ENCODE results near the gene GAS6. TPM values are rescaled to one million over a fixed set of nuclear protein-coding genes. Genes with fewer than 3 reads are reported as not detected.

GAS6 gene
- total and polyA plus RNA-seq, 2 experiments from 2014 or later: 822 to 1,035 TPM

- no peaks in the 10 kb centered on the region for H3K9me2 ChIP-seq (ENCODE audit: insufficient read depth)
- no peak overlapping the region for H3K27ac ChIP-seq
- H3K36me3 ChIP-seq (ENCODE audit: low read depth): no peaks in the 10 kb centered on the region
- no peaks in the 10 kb centered on the region for H3K27me3 ChIP-seq (replicated peaks; ENCODE audit: insufficient read depth)
- no peaks in the 10 kb centered on the region for H3K9me3 ChIP-seq (ENCODE audit: low read depth)
- in situ Hi-C loops (cut with MboI): no loop called here
- no peaks in the 10 kb centered on the region for H3F3A ChIP-seq (ENCODE audit: insufficient read depth)
- H3K4me3 ChIP-seq: no peak overlapping the region
- 0 out of 2 replicates have a peak, but pooled peaks cover 3% of the 10 kb centered on the region for H3K4me1 ChIP-seq (ENCODE audit: insufficient read depth)
- TF ChIP-seq EZH2phosphoT487 (IDR thresholded peaks at IDR 0.05; ENCODE audit: insufficient read depth, low read depth) (no peak), EZH2 (IDR thresholded peaks at IDR 0.05; ENCODE audit: insufficient read depth, poor library complexity, severe bottlenecking) (no peak)
- WGBS, 2 experiments (ENCODE audit: low coverage in 1 of 2, low lambda C conversion rate in 2 of 2, missing lambda C conversion rate in 2 of 2): 90 to 94% methylated on average over 23 to 33 of the region's 34 CpGs
- H3K79me2 ChIP-seq (ENCODE audit: insufficient read depth): no peaks in the 10 kb centered on the region
- H3K4me2 ChIP-seq (ENCODE audit: unreplicated experiment): no peak overlapping the region
- no peak overlapping the region for H3K9ac ChIP-seq
- no peak overlapping the region for H2AFZ ChIP-seq
- DNase-seq: no peak
- H4K20me1 ChIP-seq (ENCODE audit: insufficient read depth): no peaks in the 10 kb centered on the region
Measured at GRCh38 chr13:113804017-113804702, 59.7 kb downstream of the GAS6 start.

DNA sequence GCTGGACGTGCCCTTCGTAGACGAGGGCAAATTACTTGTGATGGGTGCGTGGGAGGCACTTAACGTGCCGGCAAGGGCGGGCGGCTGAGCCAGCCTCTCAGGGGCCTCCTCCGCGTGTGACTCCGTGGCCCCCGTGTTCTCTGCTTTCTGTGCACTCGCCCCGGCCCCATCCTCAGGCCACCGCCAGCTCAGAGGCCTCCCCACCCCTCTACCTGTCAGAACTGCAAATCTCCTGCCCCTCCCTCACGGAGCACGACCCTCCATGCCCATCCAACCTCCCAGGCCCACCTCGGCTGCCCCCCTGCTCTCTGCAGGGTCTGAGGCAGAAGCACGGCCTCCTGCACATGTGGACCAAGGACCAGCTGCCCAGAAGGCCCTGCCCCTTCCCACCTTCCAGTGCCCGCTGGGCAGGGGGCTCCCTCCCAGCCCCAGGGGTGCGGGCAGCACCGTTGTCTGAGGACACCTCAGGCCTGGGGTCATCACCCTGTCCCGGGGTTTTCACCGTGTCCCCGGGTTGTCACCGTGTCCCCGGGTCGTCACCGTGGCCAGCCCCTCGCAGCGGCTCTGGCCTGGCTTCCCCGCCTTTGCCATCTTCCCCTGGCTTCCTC is 60.4 kb downstream of the GAS6 start:
- H3K27me3 ChIP-seq (replicated peaks; ENCODE audit: insufficient read depth): no peaks in the 10 kb centered on the region
- no peaks in the 10 kb centered on the region for H3K9me2 ChIP-seq (ENCODE audit: insufficient read depth)
- no peaks in the 10 kb centered on the region for H3K9me3 ChIP-seq (ENCODE audit: low read depth)
- H3K4me1 ChIP-seq (ENCODE audit: insufficient read depth): 0 out of 2 replicates have a peak, but pooled peaks cover 3% of the 10 kb centered on the region
- no peak overlapping the region for H3K9ac ChIP-seq
- no peak overlapping the region for H2AFZ ChIP-seq
- no peaks in the 10 kb centered on the region for H4K20me1 ChIP-seq (ENCODE audit: insufficient read depth)
- no peak overlapping the region for H3K4me2 ChIP-seq (ENCODE audit: unreplicated experiment)
- no peak overlapping the region for H3K4me3 ChIP-seq
- DNase-seq: no peak
- H3K79me2 ChIP-seq (ENCODE audit: insufficient read depth): no peaks in the 10 kb centered on the region
- H3F3A ChIP-seq (ENCODE audit: insufficient read depth): no peaks in the 10 kb centered on the region
- in situ Hi-C loops (cut with MboI): no loop called here
- WGBS, 2 experiments (ENCODE audit: low coverage in 1 of 2, low lambda C conversion rate in 2 of 2, missing lambda C conversion rate in 2 of 2): 85 to 87% methylated on average over 31 to 32 of the region's 32 CpGs
- no peaks in the 10 kb centered on the region for H3K36me3 ChIP-seq (ENCODE audit: low read depth)
- H3K27ac ChIP-seq: no peak overlapping the region
- TF ChIP-seq EZH2phosphoT487 (IDR thresholded peaks at IDR 0.05; ENCODE audit: insufficient read depth, low read depth) (no peak), EZH2 (IDR thresholded peaks at IDR 0.05; ENCODE audit: insufficient read depth, poor library complexity, severe bottlenecking) (no peak)

DNA sequence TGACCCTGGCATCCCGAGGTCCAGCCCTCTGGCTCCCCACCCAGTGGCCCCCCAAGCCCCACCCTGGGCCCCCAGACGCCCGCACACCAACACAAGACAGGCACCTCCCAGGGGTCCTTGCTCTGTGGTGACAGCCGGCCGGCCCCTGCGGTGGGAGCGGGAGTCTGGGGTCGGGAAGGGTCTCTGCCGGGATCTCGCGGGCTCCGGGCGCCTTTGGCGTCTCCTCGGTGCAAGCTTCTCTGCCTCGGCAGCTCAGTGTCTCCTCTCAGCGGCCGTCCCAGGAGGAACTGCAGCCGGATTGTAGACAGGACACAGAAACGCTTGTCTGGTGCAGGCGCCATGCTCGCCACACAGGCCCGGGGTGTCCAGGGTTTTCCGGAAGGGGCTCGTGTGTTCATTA is 61.1 kb downstream of the GAS6 start:
- H3K9ac ChIP-seq: no peak overlapping the region
- no peak overlapping the region for H3K4me3 ChIP-seq
- H3K9me3 ChIP-seq (ENCODE audit: low read depth): no peaks in the 10 kb centered on the region
- H3K4me2 ChIP-seq (ENCODE audit: unreplicated experiment): no peak overlapping the region
- no peaks in the 10 kb centered on the region for H3F3A ChIP-seq (ENCODE audit: insufficient read depth)
- DNase-seq: no peak
- no peaks in the 10 kb centered on the region for H3K9me2 ChIP-seq (ENCODE audit: insufficient read depth)
- in situ Hi-C loops (cut with MboI): no loop called here
- H3K27me3 ChIP-seq (replicated peaks; ENCODE audit: insufficient read depth): no peaks in the 10 kb centered on the region
- H2AFZ ChIP-seq: no peak overlapping the region
- H3K36me3 ChIP-seq (ENCODE audit: low read depth): no peaks in the 10 kb centered on the region
- H3K4me1 ChIP-seq (ENCODE audit: insufficient read depth): 0 out of 2 replicates have a peak, but pooled peaks cover 3% of the 10 kb centered on the region
- H4K20me1 ChIP-seq (ENCODE audit: insufficient read depth): no peaks in the 10 kb centered on the region
- no peak overlapping the region for H3K27ac ChIP-seq
- TF ChIP-seq EZH2 (IDR thresholded peaks at IDR 0.05; ENCODE audit: insufficient read depth, poor library complexity, severe bottlenecking) (no peak), EZH2phosphoT487 (IDR thresholded peaks at IDR 0.05; ENCODE audit: insufficient read depth, low read depth) (no peak)
- no peaks in the 10 kb centered on the region for H3K79me2 ChIP-seq (ENCODE audit: insufficient read depth)
- 81 to 86% methylated on average over 21 to 25 of the region's 25 CpGs for WGBS, 2 experiments (ENCODE audit: low coverage in 1 of 2, low lambda C conversion rate in 2 of 2, missing lambda C conversion rate in 2 of 2)

DNA sequence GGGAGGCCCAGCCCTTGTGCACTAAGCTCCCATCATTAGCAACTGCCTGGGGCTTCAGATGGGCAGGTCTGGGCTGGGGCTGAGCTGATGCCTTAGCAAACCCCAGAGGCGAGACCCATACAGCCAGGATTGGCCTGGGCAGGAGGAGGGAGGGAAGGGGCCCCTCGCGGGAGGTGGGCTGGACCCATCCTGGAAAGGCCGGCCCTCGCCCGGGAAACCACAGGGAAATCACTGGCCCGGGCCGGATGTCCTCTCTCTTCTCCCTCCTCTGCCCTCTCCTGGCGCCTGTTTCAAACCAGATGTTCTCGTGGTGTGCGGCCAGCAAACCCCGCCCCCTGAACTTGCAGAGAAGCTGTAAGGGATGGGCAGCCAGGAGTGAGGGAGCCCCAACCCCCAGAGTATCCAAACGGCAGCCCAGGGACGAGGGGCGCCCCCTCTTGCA is 61.8 kb downstream of the GAS6 start:
- H3K27ac ChIP-seq: no peak overlapping the region
- H4K20me1 ChIP-seq (ENCODE audit: insufficient read depth): no peaks in the 10 kb centered on the region
- TF ChIP-seq EZH2phosphoT487 (IDR thresholded peaks at IDR 0.05; ENCODE audit: insufficient read depth, low read depth) (no peak), EZH2 (IDR thresholded peaks at IDR 0.05; ENCODE audit: insufficient read depth, poor library complexity, severe bottlenecking) (no peak)
- no peak overlapping the region for H3K4me3 ChIP-seq
- H3F3A ChIP-seq (ENCODE audit: insufficient read depth): no peaks in the 10 kb centered on the region
- H3K27me3 ChIP-seq (replicated peaks; ENCODE audit: insufficient read depth): no peaks in the 10 kb centered on the region
- no peaks in the 10 kb centered on the region for H3K79me2 ChIP-seq (ENCODE audit: insufficient read depth)
- H3K9ac ChIP-seq: no peak overlapping the region
- no peaks in the 10 kb centered on the region for H3K9me3 ChIP-seq (ENCODE audit: low read depth)
- WGBS, 2 experiments (ENCODE audit: low coverage in 1 of 2, low lambda C conversion rate in 2 of 2, missing lambda C conversion rate in 2 of 2): 2% methylated on average over 9 to 15 of the region's 15 CpGs
- peak overlapping the region; percentile 10 for H3K4me2 ChIP-seq (ENCODE audit: unreplicated experiment)
- peak; percentile 85 for DNase-seq
- H3K4me1 ChIP-seq (ENCODE audit: insufficient read depth): 0 out of 2 replicates have a peak, but pooled peaks cover 3% of the 10 kb centered on the region
- no peaks in the 10 kb centered on the region for H3K36me3 ChIP-seq (ENCODE audit: low read depth)
- in situ Hi-C loops (cut with MboI): no loop called here
- H3K9me2 ChIP-seq (ENCODE audit: insufficient read depth): no peaks in the 10 kb centered on the region
- peak overlapping the region; percentile 72 for H2AFZ ChIP-seq

Data from GM23248 (cell line).